Prostate gland (tissue), 2 donors: ENCODE results near the gene NOTCH1. TPM values are rescaled to one million over a fixed set of nuclear protein-coding genes. Genes with fewer than 3 reads are reported as not detected.

Experiments used
- DNase-seq: peaks from one replicate; pipeline ENCODE4 v3.0.0-alpha.2; 2019; ENCODE audit warnings: low spot score
- H3K27ac ChIP-seq, 2 donors: fragments of 200-600 bp; sonication (generic); 2 replicates each; pipeline ENCODE4 v1.5.1; 2017 to 2019
- H3K27me3 ChIP-seq: fragments of 200-600 bp; sonication (generic); replicated peaks from 2 replicates; pipeline ENCODE4 v1.5.1; 2019; ENCODE audit not compliant: insufficient read depth
- H3K36me3 ChIP-seq, 2 donors: fragments of 200-600 bp; sonication (generic); 1 replicate in 1 of 2; 2 replicates in 1 of 2; pipeline versions ENCODE4 v1.5.1 to v1.8.1; 2017 to 2019
- H3K4me1 ChIP-seq: fragments of 200-600 bp; sonication (generic); replicated peaks from 2 replicates; pipeline ENCODE4 v1.5.1; 2019
- H3K4me3 ChIP-seq, 2 donors: fragments of 200-600 bp; sonication (generic); 2 replicates each; pipeline ENCODE4 v1.5.1; 2017 to 2019
- H3K9me3 ChIP-seq: fragments of 200-600 bp; sonication (generic); 2 replicates; pipeline ENCODE4 v1.5.1; 2017
- POLR2A ChIP-seq: fragments of 450-650 bp; IDR thresholded peaks from one replicate; pipeline ENCODE4 v1.6.1; 2016; ENCODE audit warnings: antibody characterized with exemption, mild to moderate bottlenecking
- POLR2AphosphoS5 ChIP-seq: sonication (generic); formaldehyde crosslinking; IDR thresholded peaks from one replicate; pipeline ENCODE4 v1.6.1; 2017; ENCODE audit warnings: antibody characterized with exemption
- WGBS: methylation state at CpG from one replicate; pipeline ENCODE4 v1.1.5; 2018; 5-methylcytosine and 5-hydroxymethylcytosine counted together
- intact Hi-C: fragments of 100-400 bp; cut with DNase I; formaldehyde crosslinking; loops from one replicate; pipeline ENCODE4 v1.14.2; 2022
- total RNA-seq, 2 donors: library from RNA; depleted of rRNA; stranded (reverse); fragments of >200 nt; gene quantifications; one replicate each; pipeline ENCODE4 v1.1.0, GENCODE V29; 2016
- TF ChIP-seq, protein P1 (sequence below), 4 experiments: fragments of 200-600 bp in 2 of 4; fragments of 450-650 bp in 2 of 4; sonication (generic) in 2 of 4; IDR thresholded peaks; 1 replicate in 3 of 4; 2 replicates in 1 of 4; pipeline ENCODE4 v1.5.1; 2016 to 2019; ENCODE audit warnings: antibody characterized with exemption in 4 of 4, mild to moderate bottlenecking in 2 of 4, moderate library complexity in 2 of 4

The NOTCH1 gene
- total RNA-seq, 2 donors from 2014 or later = 38.0 to 63.3 TPM

GRCh38 chr9:136476369-136477150 lies 69.3 kb downstream of the NOTCH1 start:
- H3K27me3 ChIP-seq = no peaks in the 10 kb centered on the region
- 84% methylated on average over 25 of the region's 25 CpGs for WGBS
- H3K4me3 ChIP-seq = no peak overlapping the region
- H3K4me1 ChIP-seq = peaks cover 2% of the 10 kb centered on the region
- TF ChIP-seq, protein P1, sequence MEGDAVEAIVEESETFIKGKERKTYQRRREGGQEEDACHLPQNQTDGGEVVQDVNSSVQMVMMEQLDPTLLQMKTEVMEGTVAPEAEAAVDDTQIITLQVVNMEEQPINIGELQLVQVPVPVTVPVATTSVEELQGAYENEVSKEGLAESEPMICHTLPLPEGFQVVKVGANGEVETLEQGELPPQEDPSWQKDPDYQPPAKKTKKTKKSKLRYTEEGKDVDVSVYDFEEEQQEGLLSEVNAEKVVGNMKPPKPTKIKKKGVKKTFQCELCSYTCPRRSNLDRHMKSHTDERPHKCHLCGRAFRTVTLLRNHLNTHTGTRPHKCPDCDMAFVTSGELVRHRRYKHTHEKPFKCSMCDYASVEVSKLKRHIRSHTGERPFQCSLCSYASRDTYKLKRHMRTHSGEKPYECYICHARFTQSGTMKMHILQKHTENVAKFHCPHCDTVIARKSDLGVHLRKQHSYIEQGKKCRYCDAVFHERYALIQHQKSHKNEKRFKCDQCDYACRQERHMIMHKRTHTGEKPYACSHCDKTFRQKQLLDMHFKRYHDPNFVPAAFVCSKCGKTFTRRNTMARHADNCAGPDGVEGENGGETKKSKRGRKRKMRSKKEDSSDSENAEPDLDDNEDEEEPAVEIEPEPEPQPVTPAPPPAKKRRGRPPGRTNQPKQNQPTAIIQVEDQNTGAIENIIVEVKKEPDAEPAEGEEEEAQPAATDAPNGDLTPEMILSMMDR (IDR thresholded peaks at IDR 0.05) = no peak
- TF ChIP-seq POLR2AphosphoS5 (no peak), POLR2A (no peak)
- H3K9me3 ChIP-seq = no peaks in the 10 kb centered on the region
- no peak for DNase-seq
- peaks cover 16 to 31% of the 10 kb centered on the region in 2 donors for H3K36me3 ChIP-seq
- no peak overlapping the region for H3K27ac ChIP-seq
- intact Hi-C loops = no loop called here

DNA sequence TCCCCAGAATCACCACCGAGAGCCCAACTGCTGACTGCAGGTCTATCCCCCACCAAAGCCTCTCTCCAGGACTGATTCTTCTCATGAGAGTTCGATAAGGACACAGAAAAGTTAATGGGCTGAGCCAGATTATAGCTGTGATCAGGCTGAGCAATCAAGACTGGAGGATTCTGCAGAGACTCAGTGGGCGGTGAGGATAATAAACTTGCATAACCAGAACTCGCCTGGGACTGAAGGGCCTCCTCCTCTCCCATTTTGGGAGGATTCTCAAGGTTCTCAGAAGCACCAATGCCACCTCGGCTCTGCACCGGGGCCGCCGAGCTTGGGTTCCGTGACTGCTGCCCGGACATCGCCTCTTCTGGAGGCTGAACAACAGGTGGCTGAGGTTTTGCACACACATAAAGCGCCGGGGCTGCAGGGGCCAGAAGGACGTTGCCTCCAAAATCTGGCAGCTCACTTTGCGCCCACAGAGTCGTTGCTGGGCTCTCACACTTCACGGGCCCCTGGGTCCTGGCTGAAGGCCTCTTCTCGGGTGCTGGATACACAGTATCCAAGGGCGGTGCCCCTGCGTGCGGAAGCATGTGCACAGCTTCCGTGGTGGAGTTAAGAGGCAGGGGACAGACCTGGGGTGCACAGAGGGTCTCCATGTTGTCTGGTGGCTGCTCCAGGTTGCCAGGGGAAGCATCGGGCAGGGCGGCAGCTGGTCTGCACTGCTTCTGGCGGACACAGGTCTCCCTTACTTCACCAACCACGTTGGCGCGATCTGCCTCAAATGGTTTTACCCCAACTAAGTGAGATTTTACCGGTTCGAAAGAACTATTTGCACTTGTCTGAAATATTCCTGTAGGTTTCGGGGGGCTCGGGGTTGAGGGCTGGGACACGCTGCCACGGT lies 70.6 kb downstream of the NOTCH1 start:
- 89% methylated on average over 34 of the region's 34 CpGs for WGBS
- Histone ChIP-seq H3K4me3 (no peak overlapping the region), H3K27ac (no peak overlapping the region), H3K36me3 (peaks cover 23 to 38% of the 10 kb centered on the region in 2 donors), H3K9me3 (no peaks in the 10 kb centered on the region), H3K27me3 (no peaks in the 10 kb centered on the region), H3K4me1 (no peaks in the 10 kb centered on the region)
- TF ChIP-seq POLR2AphosphoS5 = no peak
- TF ChIP-seq, protein P1 (IDR thresholded peaks at IDR 0.05) = no peak
- no peak for TF ChIP-seq POLR2A
- intact Hi-C loops = no loop called here
- no peak for DNase-seq

DNA sequence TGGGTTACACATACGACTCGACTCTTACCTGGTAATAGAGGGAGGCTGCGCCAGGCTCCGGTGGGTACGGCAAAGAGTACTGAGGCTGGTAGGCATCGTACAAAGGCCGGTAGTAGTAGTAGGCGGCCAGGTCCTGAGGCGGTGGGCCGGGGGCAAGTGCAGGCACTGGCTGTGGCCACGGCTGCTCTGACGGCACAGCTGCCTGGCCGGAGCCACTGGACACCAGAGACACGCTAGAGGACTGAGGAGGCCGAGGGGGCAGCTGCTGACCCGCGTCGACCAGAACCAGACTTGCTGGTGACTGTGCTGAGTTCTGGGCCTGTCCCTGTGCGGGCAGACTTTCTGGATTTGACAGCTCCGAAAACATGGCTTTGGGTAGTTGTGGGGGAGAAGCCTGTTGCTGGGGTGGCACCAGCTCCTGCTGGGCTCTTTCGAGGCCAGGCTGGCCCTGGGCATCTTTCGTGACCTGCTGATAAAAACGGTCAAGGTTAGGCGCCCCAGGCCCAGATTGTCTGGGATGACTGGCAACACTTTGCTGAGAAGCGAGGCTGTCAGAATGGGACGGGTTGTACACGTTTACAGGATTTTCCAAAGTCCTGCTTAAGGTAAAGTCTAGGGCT lies 71.7 kb downstream of the NOTCH1 start:
- H3K9me3 ChIP-seq = no peaks in the 10 kb centered on the region
- H3K4me1 ChIP-seq = no peaks in the 10 kb centered on the region
- no peak overlapping the region for H3K4me3 ChIP-seq
- DNase-seq = no peak
- intact Hi-C loops = no loop called here
- H3K36me3 ChIP-seq = peaks cover 23 to 44% of the 10 kb centered on the region in 2 donors
- TF ChIP-seq POLR2A (no peak), POLR2AphosphoS5 (no peak)
- TF ChIP-seq, protein P1 (IDR thresholded peaks at IDR 0.05) = no peak
- 92% methylated on average over 26 of the region's 27 CpGs for WGBS
- H3K27ac ChIP-seq = no peak overlapping the region
- no peaks in the 10 kb centered on the region for H3K27me3 ChIP-seq

GRCh38 chr9:136473354-136473721 lies 72.5 kb downstream of the NOTCH1 start:
- Histone ChIP-seq H3K36me3 (peaks cover 23 to 44% of the 10 kb centered on the region in 2 donors), H3K27me3 (no peaks in the 10 kb centered on the region), H3K4me1 (no peaks in the 10 kb centered on the region), H3K27ac (no peak overlapping the region), H3K4me3 (no peak overlapping the region), H3K9me3 (no peaks in the 10 kb centered on the region)
- intact Hi-C loops = no loop called here
- TF ChIP-seq POLR2AphosphoS5 = no peak
- TF ChIP-seq POLR2A = no peak
- TF ChIP-seq, protein P1 (IDR thresholded peaks at IDR 0.05) = no peak
- WGBS = 91% methylated on average over 14 of the region's 14 CpGs
- no peak for DNase-seq
